GM12891 (cell line): ENCODE results near the gene NUP93.

Experiments
- POLR2A ChIP-seq: IDR thresholded peaks from 2 replicates; pipeline ENCODE4 v1.6.1; 2011; ENCODE audit warnings: low read depth, low read length, control low read depth
- POLR2AphosphoS5 ChIP-seq: IDR thresholded peaks from 2 replicates; pipeline ENCODE4 v1.6.1; 2011; ENCODE audit warnings: low read depth, low read length, control low read depth
- SPI1 ChIP-seq: IDR thresholded peaks from 2 replicates; pipeline ENCODE4 v1.6.1; 2011; ENCODE audit warnings: low read depth, low read length, control low read depth
- TAF1 ChIP-seq: IDR thresholded peaks from 2 replicates; pipeline ENCODE4 v1.6.1; 2011; ENCODE audit warnings: low read depth, low read length, control low read depth

DNA sequence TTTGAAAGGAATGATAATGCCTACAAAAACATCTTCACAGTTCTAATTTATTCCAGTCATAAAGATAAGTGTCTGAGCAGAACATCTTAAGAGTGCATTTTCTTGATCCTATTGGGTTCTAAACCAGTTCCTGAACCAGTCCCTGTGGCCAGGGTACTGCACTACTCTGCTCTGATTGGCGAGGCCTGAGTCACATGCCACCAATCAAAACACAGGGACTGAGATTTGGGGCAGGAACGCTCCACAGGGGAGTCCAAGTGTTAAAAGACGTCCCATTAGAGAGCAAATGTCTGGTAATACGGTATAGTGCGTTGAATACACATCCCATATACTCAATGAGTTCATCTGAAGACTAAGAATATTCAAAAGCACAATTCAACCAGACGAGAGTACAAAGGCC, 3.0 kb upstream of the NUP93 start:
- TF ChIP-seq POLR2AphosphoS5 = no peak
- no peak for TF ChIP-seq TAF1
- TF ChIP-seq POLR2A = no peak
- no peak for TF ChIP-seq SPI1
